ENCODE data around the gene NANOS3.

NANOS3 gene

GRCh38 chr19:13876834-13877233 lies at the start of gene NANOS3:
Gene NANOS3 (plus strand): TSS chr19:13877134. CDS start chr19:13877249, 115 bp downstream.
- DNase-seq, result no peak

- no peak for DNase-seq
These were observed 49.3 kb upstream of the NANOS3 start for GRCh38 chr19:13827656-13828055.

GRCh38 chr19:13830114-13830740 lies 46.7 kb upstream of the NANOS3 start:
- DNase-seq, result no peak

- peak; percentile 53 for DNase-seq
These were observed 46.0 kb upstream of the NANOS3 start for GRCh38 chr19:13830741-13831536.

GRCh38 chr19:13831537-13832467 lies 45.1 kb upstream of the NANOS3 start:
- DNase-seq, result no peak

- peak; percentile 90 for DNase-seq
These were observed 43.3 kb upstream of the NANOS3 start for GRCh38 chr19:13833330-13834243.

- DNase-seq, result peak; percentile 62
These were observed 42.5 kb upstream of the NANOS3 start for GRCh38 chr19:13834244-13835069.

GRCh38 chr19:13835791-13836723 lies 40.9 kb upstream of the NANOS3 start:
- no peak for DNase-seq

- no peak for DNase-seq
These were observed 38.4 kb upstream of the NANOS3 start for GRCh38 chr19:13838435-13839129.

- DNase-seq, result peak; percentile 90
These were observed 37.6 kb upstream of the NANOS3 start for GRCh38 chr19:13839130-13839937.

GRCh38 chr19:13839938-13840304 lies 37.0 kb upstream of the NANOS3 start:
- DNase-seq, result peak; percentile 80

GRCh38 chr19:13840305-13841085 lies 36.4 kb upstream of the NANOS3 start:
- peak; percentile 45 for DNase-seq

- peak; percentile 38 for DNase-seq
These were observed 35.6 kb upstream of the NANOS3 start for GRCh38 chr19:13841086-13841961.

GRCh38 chr19:13841962-13842290 lies 35.0 kb upstream of the NANOS3 start:
- no peak for DNase-seq

GRCh38 chr19:13842291-13843103 lies 34.4 kb upstream of the NANOS3 start:
- peak; percentile 85 for DNase-seq

Measured in fibroblast of skin of right biceps (primary cell).